Right lobe of liver (tissue), 6 donors: ENCODE results near the gene OPCML. TPM values are rescaled to one million over a fixed set of nuclear protein-coding genes. Genes with fewer than 3 reads are reported as not detected.

Source experiments
- ATAC-seq, 4 donors: fragments of 200-7000 bp; cut with Tn5 transposase; one replicate each; pipeline ENCODE4 v1.9.1; 2020; ENCODE audit warnings: mild to moderate bottlenecking in 4 of 4, moderate library complexity in 4 of 4
- DNase-seq, 3 donors: peaks; one replicate each; pipeline ENCODE4 v3.0.0-alpha.2; 2020
- H3K27ac ChIP-seq, 3 donors: fragments of 200-600 bp; one replicate each; pipeline ENCODE4 v1.8.0; 2022
- H3K27me3 ChIP-seq, 2 donors: fragments of 200-600 bp; one replicate each; pipeline ENCODE4 v1.8.0; 2022
- H3K36me3 ChIP-seq, 4 donors: fragments of 200-600 bp; sonication (generic) in 1 of 4; one replicate each; pipeline versions ENCODE4 v1.5.1 to v1.8.0; 2017 to 2022; ENCODE audit warnings: control low read depth in 1 of 4
- H3K4me1 ChIP-seq, 4 donors: fragments of 200-600 bp; sonication (generic) in 1 of 4; one replicate each; pipeline versions ENCODE4 v1.5.1 to v1.8.0; 2017 to 2022; ENCODE audit warnings: control low read depth in 1 of 4
- H3K4me3 ChIP-seq, 3 donors: fragments of 200-600 bp; one replicate each; pipeline ENCODE4 v1.8.0; 2022
- H3K9me3 ChIP-seq, 4 donors: fragments of 200-600 bp; sonication (generic) in 1 of 4; one replicate each; pipeline versions ENCODE4 v1.5.1 to v1.8.0; 2017 to 2022; ENCODE audit warnings: control low read depth in 1 of 4
- POLR2A ChIP-seq: fragments of 450-650 bp; IDR thresholded peaks from one replicate; pipeline ENCODE4 v1.6.1; 2017; ENCODE audit warnings: antibody characterized with exemption, mild to moderate bottlenecking
- WGBS: methylation state at CpG from one replicate; pipeline ENCODE4 v1.1.6; 2018; ENCODE audit warnings: low coverage, low lambda C conversion rate; ENCODE audit not compliant: insufficient coverage; ENCODE audit errors: missing lambda C conversion rate; 5-methylcytosine and 5-hydroxymethylcytosine counted together
- intact Hi-C, 2 donors: fragments of 100-400 bp; cut with DNase I; formaldehyde crosslinking; loops; one replicate each; pipeline versions ENCODE4 v1.11.2 to v1.14.1; 2022
- total RNA-seq, 6 experiments: library from RNA; depleted of rRNA in 2 of 6; stranded (reverse); fragments of >200 nt in 2 of 6; fragmentation: NEBNext Ultra II Directional in 3 of 6; extraction: Animal tissue kit (Norgen Biotek cat#: 25700) in 3 of 6; gene quantifications; one replicate each; pipeline versions ENCODE4 v1.1.0 to v1.2.4, GENCODE V29; 2016 to 2023
- TF ChIP-seq, protein P1 (sequence below), 4 donors: fragments of 200-600 bp in 3 of 4; fragments of 450-650 bp in 1 of 4; IDR thresholded peaks; one replicate each; pipeline versions ENCODE4 v1.5.1 to v1.8.0; 2016 to 2022; ENCODE audit warnings: antibody characterized with exemption in 4 of 4, mild to moderate bottlenecking in 2 of 4
- donor health status: DM: no; HTN: yes; CAD: no.
- donor health status: DM: no; HTN: no; CAD: no.
- donor health status: DM: no; HTN: no; CAD: no.
- donor health status: DM: no; HTN: yes; CAD: no.
- donor health status: DM: no; HTN: yes; CAD: no.

OPCML gene
- total RNA-seq, 6 experiments from 2014 or later: 0.11 TPM; not detected in 5

DNA sequence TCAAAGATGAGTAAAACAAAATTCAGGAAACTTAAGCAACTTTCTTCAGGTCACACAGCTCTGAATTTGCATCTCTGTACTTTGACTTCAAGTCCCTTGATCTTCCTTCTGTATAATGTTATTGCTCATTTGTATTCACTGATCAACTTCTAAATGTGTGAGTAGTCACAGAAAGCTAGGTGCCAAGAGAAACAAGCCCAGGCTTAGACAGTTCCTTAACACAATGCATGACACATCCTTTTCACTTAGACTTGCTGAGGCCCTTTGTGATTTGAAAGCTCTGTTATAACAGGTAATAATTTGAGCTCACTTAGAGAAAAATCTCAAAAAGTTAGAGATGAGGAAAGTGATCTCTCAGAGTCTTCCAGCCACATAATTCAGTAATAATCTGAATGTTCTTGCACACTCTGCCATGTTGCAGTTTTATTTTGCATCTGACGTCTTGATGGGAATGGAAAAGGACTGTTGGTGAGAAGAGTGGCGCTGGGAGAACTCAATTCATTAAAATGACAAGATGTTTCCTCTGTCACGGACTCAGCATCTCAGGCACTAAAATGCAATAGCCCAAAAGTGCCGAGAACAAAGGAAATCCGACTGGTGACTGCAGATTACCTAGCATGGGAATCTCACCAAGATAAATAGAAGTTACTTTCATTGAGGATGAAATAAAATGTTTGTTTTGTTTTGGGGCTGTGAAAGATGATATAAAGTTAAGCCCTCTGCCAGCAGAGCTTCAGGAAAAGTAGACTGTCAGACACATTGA, 665.3 kb downstream of the OPCML start:
- Histone ChIP-seq H3K4me1 (no peaks in the 10 kb centered on the region), H3K4me3 (no peak overlapping the region), H3K36me3 (no peaks in the 10 kb centered on the region), H3K27ac (no peak overlapping the region), H3K9me3 (no peaks in the 10 kb centered on the region), H3K27me3 (no peaks in the 10 kb centered on the region)
- WGBS: 22% methylated on average over 5 of the region's 5 CpGs
- intact Hi-C loops: no loop called here
- peak in 1 of 4 donors; percentile 23 for ATAC-seq
- DNase-seq: no peak
- TF ChIP-seq, protein P1, sequence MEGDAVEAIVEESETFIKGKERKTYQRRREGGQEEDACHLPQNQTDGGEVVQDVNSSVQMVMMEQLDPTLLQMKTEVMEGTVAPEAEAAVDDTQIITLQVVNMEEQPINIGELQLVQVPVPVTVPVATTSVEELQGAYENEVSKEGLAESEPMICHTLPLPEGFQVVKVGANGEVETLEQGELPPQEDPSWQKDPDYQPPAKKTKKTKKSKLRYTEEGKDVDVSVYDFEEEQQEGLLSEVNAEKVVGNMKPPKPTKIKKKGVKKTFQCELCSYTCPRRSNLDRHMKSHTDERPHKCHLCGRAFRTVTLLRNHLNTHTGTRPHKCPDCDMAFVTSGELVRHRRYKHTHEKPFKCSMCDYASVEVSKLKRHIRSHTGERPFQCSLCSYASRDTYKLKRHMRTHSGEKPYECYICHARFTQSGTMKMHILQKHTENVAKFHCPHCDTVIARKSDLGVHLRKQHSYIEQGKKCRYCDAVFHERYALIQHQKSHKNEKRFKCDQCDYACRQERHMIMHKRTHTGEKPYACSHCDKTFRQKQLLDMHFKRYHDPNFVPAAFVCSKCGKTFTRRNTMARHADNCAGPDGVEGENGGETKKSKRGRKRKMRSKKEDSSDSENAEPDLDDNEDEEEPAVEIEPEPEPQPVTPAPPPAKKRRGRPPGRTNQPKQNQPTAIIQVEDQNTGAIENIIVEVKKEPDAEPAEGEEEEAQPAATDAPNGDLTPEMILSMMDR (IDR thresholded peaks at IDR 0.05): no peak
- TF ChIP-seq POLR2A: no peak

- 63% methylated on average over 5 of the region's 5 CpGs for WGBS
- TF ChIP-seq, protein P1 (IDR thresholded peaks at IDR 0.05): no peak
- TF ChIP-seq POLR2A: no peak
These were observed 666.7 kb downstream of the OPCML start for GRCh38 chr11:132865623-132866022.

DNA sequence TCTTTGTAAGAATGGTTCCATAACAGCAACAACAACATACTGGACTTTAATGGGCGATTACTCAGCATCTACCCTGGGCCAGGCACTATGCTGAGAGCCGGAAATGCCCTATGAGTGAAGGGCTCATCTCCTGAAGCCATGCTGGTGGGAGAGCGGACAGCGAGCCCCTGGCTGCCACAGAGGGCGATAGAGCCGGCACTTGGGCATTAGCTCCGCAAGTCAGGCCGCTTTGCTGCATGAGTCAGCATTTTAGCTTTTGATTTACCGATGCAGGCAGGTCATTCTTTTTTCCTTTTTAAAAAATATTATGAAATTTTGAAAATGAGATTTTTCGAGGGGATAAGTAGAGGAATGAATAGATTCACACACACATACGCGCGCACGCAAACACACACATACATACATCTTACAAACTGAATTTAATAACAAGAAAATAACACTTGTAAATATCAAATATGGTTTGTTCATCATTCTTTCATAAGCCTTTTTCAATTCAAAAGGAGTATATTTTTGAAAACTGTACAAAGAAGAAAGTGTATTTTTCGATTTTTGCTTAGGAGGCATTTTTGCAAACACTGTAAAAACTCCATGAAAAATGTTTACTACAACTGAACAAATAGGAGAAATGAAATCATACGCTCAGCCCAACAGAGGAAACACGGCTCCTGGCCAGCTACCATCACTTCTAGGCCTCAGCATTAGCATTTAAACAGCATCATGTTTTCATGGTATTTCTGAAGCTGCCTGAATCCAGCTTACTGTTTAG, 667.3 kb downstream of the OPCML start:
- Histone ChIP-seq H3K27ac (no peak overlapping the region), H3K9me3 (no peaks in the 10 kb centered on the region), H3K27me3 (no peaks in the 10 kb centered on the region), H3K4me1 (no peaks in the 10 kb centered on the region), H3K4me3 (no peak overlapping the region), H3K36me3 (no peaks in the 10 kb centered on the region)
- no peak for ATAC-seq
- no peak for DNase-seq
- 83% methylated on average over 14 of the region's 17 CpGs for WGBS
- TF ChIP-seq POLR2A: no peak
- TF ChIP-seq, protein P1 (IDR thresholded peaks at IDR 0.05): no peak
- intact Hi-C loops: no loop called here

More at GRCh38 chr11:132865623-132866022, 666.7 kb downstream of the OPCML start:
- no peaks in the 10 kb centered on the region for H3K4me1 ChIP-seq
- intact Hi-C loops: no loop called here
- H3K9me3 ChIP-seq: no peaks in the 10 kb centered on the region
- H3K36me3 ChIP-seq: no peaks in the 10 kb centered on the region
- no peak overlapping the region for H3K27ac ChIP-seq
- ATAC-seq (no peak), DNase-seq (no peak)
- no peaks in the 10 kb centered on the region for H3K27me3 ChIP-seq
- H3K4me3 ChIP-seq: no peak overlapping the region

- Histone ChIP-seq H3K27ac (no peak overlapping the region), H3K4me3 (no peak overlapping the region), H3K36me3 (no peaks in the 10 kb centered on the region), H3K9me3 (no peaks in the 10 kb centered on the region), H3K27me3 (no peaks in the 10 kb centered on the region), H3K4me1 (no peaks in the 10 kb centered on the region)
- TF ChIP-seq, protein P1 (IDR thresholded peaks at IDR 0.05): no peak
- TF ChIP-seq POLR2A: no peak
- 73% methylated on average over 4 of the region's 5 CpGs for WGBS
- ATAC-seq (no peak), DNase-seq (no peak)
- intact Hi-C loops: no loop called here
These were observed 669.4 kb downstream of the OPCML start for GRCh38 chr11:132862933-132863332.
